ENCODE results near the gene CACNG7.

Gene CACNG7

DNA sequence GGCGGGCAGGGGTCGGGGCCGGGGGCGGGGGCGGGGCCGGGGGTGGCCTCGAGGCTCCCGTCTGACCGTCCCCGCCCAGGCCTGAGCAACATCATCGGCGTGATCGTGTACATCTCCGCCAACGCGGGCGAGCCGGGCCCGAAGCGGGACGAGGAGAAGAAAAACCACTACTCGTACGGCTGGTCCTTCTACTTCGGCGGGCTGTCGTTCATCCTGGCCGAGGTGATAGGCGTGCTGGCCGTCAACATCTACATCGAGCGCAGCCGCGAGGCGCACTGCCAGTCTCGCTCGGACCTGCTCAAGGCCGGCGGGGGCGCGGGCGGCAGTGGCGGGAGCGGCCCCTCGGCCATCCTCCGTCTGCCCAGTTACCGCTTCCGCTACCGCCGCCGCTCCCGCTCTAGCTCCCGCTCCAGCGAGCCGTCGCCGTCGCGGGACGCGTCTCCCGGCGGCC is 72.9 kb downstream of the CACNG7 start:
- DNase-seq (ENCODE audit: low read depth in 4 of 4, low spot score in 1 of 4): no peak

DNA sequence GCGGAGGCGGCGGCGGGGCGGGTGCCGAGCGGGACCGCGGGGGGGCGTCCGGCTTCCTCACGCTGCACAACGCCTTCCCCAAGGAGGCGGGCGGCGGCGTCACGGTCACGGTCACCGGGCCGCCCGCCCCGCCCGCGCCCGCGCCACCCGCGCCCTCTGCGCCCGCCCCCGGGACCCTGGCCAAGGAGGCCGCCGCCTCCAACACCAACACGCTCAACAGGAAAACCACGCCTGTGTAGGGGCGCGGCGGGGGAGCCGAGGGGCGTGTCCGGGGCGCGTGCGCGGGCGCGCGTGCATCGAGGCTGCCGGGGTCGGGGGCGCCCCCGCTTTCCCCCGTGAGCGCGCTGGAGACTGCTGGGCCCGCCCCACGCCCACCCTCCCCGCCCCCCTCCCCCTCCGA is 73.5 kb downstream of the CACNG7 start:
- no peak for DNase-seq (ENCODE audit: low read depth in 4 of 4, low spot score in 1 of 4)

DNA sequence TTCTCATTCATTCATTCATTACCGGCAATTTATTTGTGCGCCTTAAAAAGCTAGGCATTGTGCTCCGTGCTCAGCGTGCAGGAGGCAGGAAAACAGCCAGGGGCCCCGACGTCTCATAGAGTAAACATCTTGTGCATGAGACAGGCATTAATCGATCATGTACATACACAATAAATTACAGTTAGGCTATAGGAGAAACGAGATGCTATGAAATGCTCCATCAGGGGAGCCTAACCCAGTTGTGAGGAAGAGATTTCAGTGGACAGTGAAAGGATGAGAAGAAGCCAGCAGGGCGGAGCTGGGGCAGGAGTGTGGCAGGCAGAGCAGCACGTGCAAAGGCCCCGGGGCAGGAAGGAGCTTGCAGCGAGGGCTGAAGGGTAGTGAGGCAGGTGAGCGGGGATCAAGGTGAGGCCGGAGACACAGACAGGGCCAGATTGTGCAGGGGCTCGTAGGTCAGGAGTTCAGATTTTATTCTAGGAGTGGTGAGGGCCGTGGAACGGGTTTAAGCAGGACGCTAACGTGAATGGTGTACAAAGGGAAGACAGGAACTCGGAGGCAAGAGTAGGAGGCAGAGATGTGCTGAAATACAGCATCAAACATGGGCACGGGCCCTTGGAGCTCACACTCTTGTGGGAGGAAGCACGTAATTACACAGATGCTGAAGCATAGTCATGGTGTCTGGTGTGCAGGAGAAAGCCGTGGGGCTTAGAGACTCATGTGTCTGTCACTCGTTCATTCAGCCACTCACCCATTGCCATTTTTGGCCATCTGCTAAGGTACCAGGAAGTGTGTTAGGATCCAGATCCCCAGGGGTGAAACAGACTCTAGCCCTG is 74.6 kb downstream of the CACNG7 start:
- no peak for DNase-seq (ENCODE audit: low read depth in 4 of 4, low spot score in 1 of 4)

DNA sequence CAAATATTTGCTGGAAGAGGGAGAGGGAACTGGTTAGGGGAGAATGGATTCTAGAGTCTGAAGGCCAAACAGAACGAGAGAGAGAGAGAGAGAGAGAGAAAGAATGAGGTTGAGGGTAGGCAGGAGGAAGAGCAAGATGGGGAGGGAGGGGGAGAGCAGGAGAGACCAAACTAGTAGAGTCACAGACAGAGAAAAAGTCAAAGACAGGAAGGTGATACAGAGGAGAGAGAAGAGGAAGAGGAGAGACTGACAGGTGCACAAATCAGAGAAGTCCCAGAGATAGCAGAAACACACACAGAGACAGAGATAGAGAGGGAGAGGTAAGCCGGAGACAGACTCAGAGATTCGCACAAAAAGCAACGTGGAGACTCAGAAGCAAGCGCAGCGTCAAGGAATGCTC is 76.8 kb downstream of the CACNG7 start:
- no peak for DNase-seq (ENCODE audit: low read depth in 4 of 4, low spot score in 1 of 4)

DNA sequence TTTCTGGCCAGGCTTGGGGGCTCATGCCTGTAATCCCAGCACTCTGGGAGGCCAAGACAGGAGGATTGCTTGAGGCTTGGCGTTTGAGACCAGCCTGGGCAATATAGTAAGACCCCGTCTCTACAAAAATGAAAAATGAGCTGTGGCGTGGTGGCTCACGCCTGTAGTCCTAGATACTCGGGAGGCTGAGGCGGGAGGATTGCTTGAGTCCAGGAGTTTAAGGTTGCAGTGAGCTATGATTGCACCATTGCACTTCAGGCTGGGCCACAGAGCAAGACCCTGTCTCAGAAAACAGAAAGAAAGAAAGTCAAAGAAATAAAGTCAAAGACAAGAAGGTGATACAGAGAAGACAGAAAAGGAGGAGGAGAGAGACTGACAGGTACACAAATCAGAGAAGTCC is 79.9 kb downstream of the CACNG7 start:
- DNase-seq (ENCODE audit: low read depth in 4 of 4, low spot score in 1 of 4): no peak

DNA sequence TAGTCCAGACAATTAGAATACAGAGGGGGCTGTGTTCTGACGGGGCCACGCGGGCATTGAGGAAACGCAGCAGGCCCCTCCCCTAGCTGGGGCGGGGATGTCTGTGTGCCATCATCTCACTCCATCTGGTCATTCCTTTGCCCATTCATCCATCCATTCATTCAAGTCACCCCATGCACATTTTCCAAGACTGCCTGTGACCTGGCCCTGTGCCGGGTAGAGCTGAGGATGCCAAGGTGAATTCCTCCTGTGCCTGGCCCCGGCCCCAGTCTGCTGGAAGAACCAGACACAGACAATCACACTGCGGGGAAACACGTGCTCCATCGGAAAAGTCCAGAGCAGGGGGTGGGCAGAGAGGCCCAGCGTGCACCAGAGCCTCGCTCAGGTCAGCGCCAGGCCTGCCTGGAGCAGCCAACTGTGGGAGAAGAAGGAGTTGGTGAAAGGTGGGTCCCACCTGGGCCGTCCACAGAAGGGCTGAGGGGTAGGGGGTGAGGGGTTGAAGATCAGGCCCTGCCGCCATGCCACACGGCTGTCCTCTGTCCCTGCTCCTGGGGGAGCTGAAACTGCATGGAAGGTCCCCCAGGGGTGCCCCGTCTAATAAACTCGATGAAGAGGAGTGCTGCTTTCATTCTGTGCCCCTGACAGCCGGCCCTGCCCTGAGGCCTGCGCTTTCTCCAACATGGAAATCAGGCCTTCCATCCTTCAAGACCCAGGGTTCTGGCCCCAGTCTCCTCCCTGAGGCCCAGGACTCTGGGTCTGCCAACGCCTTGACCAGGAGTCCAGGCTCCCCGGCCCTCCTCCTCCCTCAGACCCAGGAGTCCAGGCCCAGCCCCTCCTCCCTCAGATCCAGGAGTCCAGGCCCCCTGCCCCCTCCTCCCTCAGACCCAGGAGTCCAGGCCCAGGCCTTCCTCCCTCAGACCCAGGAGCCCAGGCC is 80.8 kb downstream of the CACNG7 start:
- no peak for DNase-seq (ENCODE audit: low read depth in 4 of 4, low spot score in 1 of 4)

DNA sequence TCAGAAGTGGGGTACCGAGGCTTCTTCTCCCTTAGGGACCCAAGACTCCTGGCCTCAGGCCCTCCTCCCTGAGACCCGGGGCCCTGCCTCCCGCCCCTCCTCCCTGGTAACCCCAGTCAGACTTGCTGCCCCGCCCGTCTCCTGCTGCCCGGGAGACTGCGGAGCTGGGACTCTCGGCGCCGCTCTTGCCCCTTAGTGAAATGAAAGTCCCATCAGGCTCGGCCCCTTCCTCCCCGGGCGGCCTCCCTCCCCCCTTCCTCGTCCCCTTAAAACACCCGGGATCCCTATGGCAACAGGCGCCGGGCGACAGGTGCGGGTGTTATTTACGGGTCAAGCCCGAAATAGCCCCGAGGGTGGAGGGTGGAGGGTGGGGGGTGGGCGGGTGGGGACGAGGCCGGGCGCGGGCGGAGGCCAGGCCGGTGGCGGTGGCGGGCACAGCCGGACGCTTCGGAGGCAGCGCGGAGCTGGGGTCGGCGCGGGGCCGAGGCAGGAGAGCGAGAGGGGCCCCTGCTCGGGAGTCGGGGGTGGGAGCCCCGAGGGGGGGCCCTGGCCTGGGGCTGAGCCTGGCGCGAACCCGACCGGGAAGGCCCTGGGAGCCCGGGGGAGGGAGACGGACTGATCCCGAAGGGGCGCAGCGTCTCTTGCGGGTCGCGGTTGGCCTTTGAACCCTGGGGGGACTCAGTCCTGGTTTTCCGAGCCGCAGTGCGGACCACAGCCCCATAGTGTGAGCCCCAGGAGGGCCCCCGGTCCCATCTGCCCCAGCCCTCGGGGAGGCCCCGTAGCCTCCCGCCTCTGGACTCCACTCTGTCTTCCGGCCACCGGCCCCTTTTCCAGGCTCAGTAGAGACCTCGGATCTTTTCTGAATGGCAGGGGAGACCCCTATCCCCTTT is 82.4 kb downstream of the CACNG7 start, which contains the start of gene CACNG6:
Gene CACNG6, plus strand, starts transcription at position 414 of the 890 bp plus-strand sequence. CDS start 1,241 bp downstream, outside the sequence.
- no peak for DNase-seq (ENCODE audit: low read depth in 4 of 4, low spot score in 1 of 4)

DNA sequence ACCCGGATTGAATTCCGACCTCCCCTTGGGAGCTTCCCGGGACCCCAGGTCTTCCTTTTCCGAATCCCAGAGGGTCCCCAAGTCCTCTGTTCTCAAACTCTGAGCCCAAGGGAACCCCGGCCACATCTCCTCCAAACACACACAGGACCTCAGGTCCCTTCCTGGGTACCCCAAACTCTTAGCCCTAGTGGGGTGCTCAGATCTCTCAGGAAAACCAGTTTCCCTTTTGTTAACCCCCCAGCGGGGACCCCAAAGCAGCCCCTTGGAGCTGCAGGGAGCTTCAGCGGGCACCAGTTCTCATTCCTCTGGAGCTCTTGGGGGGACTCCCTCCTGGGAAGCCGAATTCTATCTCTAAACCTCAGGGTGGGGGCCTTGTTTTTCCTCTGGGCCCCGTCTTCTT is 83.1 kb downstream of the CACNG7 start:
- no peak for DNase-seq (ENCODE audit: low read depth in 4 of 4, low spot score in 1 of 4)

DNA sequence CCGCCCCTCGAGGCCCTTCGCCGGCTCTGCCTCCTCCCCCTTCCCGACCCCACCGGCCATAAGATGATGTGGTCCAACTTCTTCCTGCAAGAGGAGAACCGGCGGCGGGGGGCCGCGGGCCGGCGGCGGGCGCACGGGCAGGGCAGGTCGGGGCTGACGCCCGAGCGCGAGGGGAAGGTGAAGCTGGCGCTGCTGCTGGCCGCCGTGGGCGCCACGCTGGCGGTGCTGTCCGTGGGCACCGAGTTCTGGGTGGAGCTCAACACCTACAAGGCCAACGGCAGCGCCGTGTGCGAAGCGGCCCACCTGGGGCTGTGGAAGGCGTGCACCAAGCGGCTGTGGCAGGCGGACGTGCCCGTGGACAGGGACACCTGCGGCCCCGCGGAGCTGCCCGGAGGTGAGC is 83.7 kb downstream of the CACNG7 start:
- DNase-seq (ENCODE audit: low read depth in 4 of 4, low spot score in 1 of 4): no peak

DNA sequence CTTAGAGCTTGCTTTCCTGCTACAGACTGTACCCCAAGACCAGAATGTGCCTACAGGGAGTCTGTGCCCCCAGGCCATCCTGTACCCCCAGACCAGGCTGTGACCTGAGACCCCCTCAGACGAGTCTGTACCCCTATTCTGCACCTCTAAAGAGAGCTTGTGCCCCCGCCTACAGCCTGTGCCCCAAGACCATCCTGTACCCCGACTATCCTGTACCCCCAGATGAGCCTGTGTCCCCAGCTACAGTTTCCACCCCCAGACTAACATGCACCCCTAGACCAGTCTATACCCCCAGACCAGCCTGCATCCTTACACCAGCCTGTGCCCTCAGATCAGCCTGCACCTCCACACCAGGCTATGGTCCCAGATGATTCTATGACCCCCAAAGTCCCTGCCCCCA is 84.4 kb downstream of the CACNG7 start:
- no peak for DNase-seq (ENCODE audit: low read depth in 4 of 4, low spot score in 1 of 4)

Data from stimulated activated CD4-positive, alpha-beta T cell treated with anti-CD3 and anti-CD28 coated beads, Interleukin-1b, Interleukin-23, amount 100 ng/mL, for 24 hours (primary cell).